BJ (cell line): ENCODE measurements around the gene ZFP36. TPM values are rescaled to one million over a fixed set of nuclear protein-coding genes. Genes with fewer than 3 reads are reported as not detected.

ENCODE experiments used
- CTCF ChIA-PET: fragments of 350-600 bp; formaldehyde crosslinking; extraction: SDS; loops from one replicate; lab custom pipeline; 2021; ENCODE audit warnings: antibody characterized with exemption, inconsistent platforms; lab: Yijun Ruan, JAX
- POLR2A ChIA-PET: fragments of 300-600 bp; sonication (Branson Sonifier 250); formaldehyde crosslinking; extraction: SDS; loops from one replicate; lab custom pipeline; 2021; ENCODE audit warnings: antibody characterized with exemption; lab: Charles Lee
- DNase-seq: peaks from one replicate; pipeline ENCODE4 v3.0.0-alpha.2; 2011; ENCODE audit warnings: low read depth
- H3K27me3 ChIP-seq: 2 replicates; pipeline ENCODE4 v1.6.0; 2011; ENCODE audit warnings: low read length; ENCODE audit not compliant: control insufficient read depth, insufficient read depth
- H3K36me3 ChIP-seq: 2 replicates; pipeline ENCODE4 v1.5.1; 2011; ENCODE audit warnings: low read length; ENCODE audit not compliant: control insufficient read depth, insufficient read depth
- H3K4me3 ChIP-seq: 2 replicates; pipeline ENCODE4 v1.5.1; 2011; ENCODE audit warnings: low read depth, mild to moderate bottlenecking, control low read depth, low read length
- polyA plus RNA-seq: library from polyadenylated mRNA; depleted of rRNA; stranded (reverse); fragments of >200 nt; gene quantifications from 2 replicates; pipeline ENCODE4 v1.2.3, GENCODE V29; 2011
- TF ChIP-seq, protein P1 (sequence below): IDR thresholded peaks from 2 replicates; pipeline ENCODE4 v1.5.1; 2011; ENCODE audit warnings: low read depth, mild to moderate bottlenecking, control low read depth, inconsistent platforms, low read length, moderate library complexity; ENCODE audit not compliant: insufficient read depth

Gene ZFP36
- polyA plus RNA-seq, 1 experiment = 9.5 TPM

DNA sequence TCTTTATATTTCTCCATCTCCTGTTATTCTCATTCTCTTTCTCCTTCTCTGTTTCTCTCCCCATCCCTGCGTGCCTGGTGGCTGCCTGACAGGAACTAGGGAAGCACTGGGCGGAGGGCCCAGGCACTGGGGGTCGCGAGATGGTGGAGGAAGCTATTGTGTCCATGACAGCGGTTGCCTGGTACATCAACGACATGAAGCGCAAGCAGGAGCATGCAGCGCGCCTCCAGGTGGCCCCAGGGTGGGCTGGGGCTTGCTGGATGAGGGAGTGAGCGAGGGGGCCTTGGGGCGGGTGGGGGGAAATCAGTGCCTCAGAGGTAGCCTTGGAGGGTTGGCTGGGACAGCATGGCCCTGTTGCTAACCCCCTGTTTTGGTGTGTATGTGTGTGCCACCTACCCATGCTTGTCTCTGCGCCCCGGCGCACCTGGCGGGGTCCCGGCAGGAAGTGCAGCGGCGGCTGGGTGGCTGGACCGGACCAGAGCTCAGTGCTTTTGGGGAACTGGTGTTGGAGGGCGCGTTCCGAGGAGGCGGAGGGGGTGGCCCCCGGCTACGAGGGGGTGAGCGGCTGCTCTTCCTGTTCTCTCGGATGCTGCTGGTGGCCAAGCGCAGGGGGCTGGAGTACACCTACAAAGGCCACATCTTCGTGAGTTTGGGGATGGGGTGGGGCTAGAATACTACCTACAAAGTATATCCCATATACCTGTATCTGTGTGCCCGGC, 11.0 kb downstream of the ZFP36 start:
- H3K36me3 ChIP-seq = peaks cover 28% of the 10 kb centered on the region
- no peaks in the 10 kb centered on the region for H3K27me3 ChIP-seq
- DNase-seq = no peak
- no peak overlapping the region for H3K4me3 ChIP-seq
- TF ChIP-seq, protein P1, sequence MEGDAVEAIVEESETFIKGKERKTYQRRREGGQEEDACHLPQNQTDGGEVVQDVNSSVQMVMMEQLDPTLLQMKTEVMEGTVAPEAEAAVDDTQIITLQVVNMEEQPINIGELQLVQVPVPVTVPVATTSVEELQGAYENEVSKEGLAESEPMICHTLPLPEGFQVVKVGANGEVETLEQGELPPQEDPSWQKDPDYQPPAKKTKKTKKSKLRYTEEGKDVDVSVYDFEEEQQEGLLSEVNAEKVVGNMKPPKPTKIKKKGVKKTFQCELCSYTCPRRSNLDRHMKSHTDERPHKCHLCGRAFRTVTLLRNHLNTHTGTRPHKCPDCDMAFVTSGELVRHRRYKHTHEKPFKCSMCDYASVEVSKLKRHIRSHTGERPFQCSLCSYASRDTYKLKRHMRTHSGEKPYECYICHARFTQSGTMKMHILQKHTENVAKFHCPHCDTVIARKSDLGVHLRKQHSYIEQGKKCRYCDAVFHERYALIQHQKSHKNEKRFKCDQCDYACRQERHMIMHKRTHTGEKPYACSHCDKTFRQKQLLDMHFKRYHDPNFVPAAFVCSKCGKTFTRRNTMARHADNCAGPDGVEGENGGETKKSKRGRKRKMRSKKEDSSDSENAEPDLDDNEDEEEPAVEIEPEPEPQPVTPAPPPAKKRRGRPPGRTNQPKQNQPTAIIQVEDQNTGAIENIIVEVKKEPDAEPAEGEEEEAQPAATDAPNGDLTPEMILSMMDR = no peak
- CTCF ChIA-PET = interaction anchor here (1.5 kb wide), 2 partner anchors 19 kb away, joined by 5 read pairs; no protein-coding TSS in a partner anchor
- POLR2A ChIA-PET = no interaction called here

DNA sequence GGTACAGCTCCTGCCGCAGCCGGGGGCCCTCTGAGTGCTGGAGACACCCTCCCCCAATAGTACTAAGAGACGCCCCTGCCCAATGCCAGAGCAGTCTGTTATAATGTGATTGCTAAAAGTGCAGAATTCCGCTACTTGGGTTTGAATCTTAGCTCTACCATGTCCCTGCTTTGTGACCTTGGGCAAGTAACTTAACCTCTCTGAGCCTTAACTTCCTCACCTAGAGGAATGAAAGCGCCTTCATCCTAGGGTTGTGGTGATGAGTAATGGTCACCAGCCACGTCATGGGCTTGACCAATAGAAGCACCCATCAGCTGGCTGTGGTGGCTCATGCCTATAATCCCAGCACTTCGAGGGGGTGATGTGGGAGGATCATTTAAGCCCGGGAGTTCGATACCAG, 12.4 kb downstream of the ZFP36 start:
- CTCF ChIA-PET = interaction anchor here (0.6 to 1.5 kb wide), 3 partner anchors 21 to 75 kb away, joined by 3 to 5 read pairs (median 4); no protein-coding TSS in a partner anchor
- TF ChIP-seq, protein P1 = no peak
- H3K27me3 ChIP-seq = no peaks in the 10 kb centered on the region
- DNase-seq = no peak
- POLR2A ChIA-PET = no interaction called here
- peaks cover 36% of the 10 kb centered on the region for H3K36me3 ChIP-seq
- no peak overlapping the region for H3K4me3 ChIP-seq

- no peak for DNase-seq
- ChIA-PET CTCF (interaction anchor here (1.2 to 2.4 kb wide), 3 partner anchors 9 to 113 kb away, joined by 5 to 9 read pairs (median 8); partner anchors contain the start of gene PLEKHG2), POLR2A (no interaction called here)
- Histone ChIP-seq H3K36me3 (peaks cover 39% of the 10 kb centered on the region), H3K4me3 (no peak overlapping the region), H3K27me3 (no peaks in the 10 kb centered on the region)
- TF ChIP-seq, protein P1 = no peak
Measured at GRCh38 chr19:39420769-39421168, 14.1 kb downstream of the ZFP36 start.

DNA sequence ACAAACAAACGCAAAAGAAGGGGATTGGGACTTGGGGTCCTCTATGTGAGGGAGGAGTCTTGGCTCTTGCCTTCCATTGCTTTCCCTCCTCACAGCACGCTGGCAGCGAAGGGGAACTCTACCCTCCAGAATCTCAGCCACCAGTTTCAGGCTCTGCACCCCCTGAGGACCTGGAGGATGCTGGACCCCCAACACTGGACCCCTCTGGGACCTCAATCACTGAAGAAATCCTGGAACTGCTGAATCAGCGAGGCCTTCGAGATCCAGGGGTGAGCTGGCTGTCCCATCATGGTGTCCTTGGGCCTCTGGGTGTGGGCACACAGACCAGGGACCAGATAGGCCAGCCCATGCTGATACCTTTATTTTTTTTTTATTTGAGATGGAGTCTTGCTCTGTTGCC, 15.4 kb downstream of the ZFP36 start:
- POLR2A ChIA-PET = no interaction called here
- CTCF ChIA-PET = interaction anchor here (0.8 to 2.4 kb wide), 3 partner anchors 10 to 112 kb away, joined by 3 to 9 read pairs (median 8); partner anchors contain the start of gene PLEKHG2
- TF ChIP-seq, protein P1 = no peak
- Histone ChIP-seq H3K4me3 (no peak overlapping the region), H3K36me3 (peaks cover 31% of the 10 kb centered on the region), H3K27me3 (no peaks in the 10 kb centered on the region)
- DNase-seq = no peak

DNA sequence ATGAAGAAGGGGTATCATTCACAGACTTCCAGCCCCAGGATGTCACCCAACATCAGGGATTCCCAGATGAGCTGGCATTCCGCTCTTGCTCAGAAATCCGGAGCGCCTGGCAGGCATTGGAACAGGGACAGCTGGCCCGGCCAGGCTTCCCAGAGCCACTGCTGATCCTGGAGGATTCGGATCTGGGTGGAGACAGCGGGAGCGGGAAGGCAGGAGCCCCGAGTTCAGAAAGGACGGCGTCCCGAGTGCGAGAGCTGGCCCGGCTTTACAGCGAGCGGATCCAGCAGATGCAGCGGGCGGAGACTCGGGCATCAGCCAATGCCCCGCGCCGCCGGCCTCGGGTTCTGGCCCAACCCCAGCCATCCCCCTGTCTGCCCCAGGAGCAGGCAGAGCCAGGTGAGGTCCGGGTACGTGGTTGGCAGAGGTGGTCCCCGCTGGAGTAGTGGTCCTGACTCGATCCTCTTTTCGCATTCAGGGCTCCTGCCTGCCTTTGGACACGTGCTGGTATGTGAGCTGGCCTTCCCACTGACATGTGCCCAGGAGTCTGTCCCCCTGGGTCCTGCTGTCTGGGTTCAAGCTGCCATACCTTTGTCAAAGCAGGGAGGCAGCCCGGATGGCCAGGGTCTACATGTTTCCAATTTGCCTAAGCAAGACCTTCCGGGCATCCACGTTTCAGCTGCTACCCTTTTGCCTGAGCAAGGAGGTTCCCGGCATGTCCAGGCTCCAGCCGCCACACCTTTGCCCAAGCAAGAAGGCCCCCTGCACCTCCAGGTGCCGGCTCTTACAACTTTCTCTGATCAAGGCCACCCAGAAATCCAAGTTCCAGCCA, 16.8 kb downstream of the ZFP36 start:
- DNase-seq = no peak
- H3K36me3 ChIP-seq = peaks cover 24% of the 10 kb centered on the region
- H3K4me3 ChIP-seq = no peak overlapping the region
- TF ChIP-seq, protein P1 = no peak
- H3K27me3 ChIP-seq = no peaks in the 10 kb centered on the region
- ChIA-PET POLR2A (no interaction called here), CTCF (interaction anchor here (1.2 to 2.4 kb wide), 3 partner anchors 9 to 110 kb away, joined by 3 to 9 read pairs (median 4); partner anchors contain the start of gene PLEKHG2)
